Suprapubic skin (tissue), 4 donors: ENCODE results near the gene MTSS2. TPM values are rescaled to one million over a fixed set of nuclear protein-coding genes. Genes with fewer than 3 reads are reported as not detected.

Source experiments
- DNase-seq, 2 donors: peaks; one replicate each; pipeline ENCODE4 v3.0.0-alpha.2; 2019; ENCODE audit warnings: low spot score in 2 of 2
- H3K27ac ChIP-seq: fragments of 200-600 bp; sonication (generic); one replicate; pipeline ENCODE4 v1.5.1; 2019
- H3K27me3 ChIP-seq: fragments of 200-600 bp; sonication (generic); one replicate; pipeline ENCODE4 v1.5.1; 2019
- H3K36me3 ChIP-seq: fragments of 200-600 bp; sonication (generic); one replicate; pipeline ENCODE4 v1.5.1; 2019
- H3K4me1 ChIP-seq: fragments of 200-600 bp; sonication (generic); one replicate; pipeline ENCODE4 v1.5.1; 2019
- H3K4me3 ChIP-seq: fragments of 200-600 bp; sonication (generic); one replicate; pipeline ENCODE4 v1.5.1; 2019; ENCODE audit warnings: mild to moderate bottlenecking
- H3K9me3 ChIP-seq: fragments of 200-600 bp; sonication (generic); one replicate; pipeline ENCODE4 v1.5.1; 2019
- CTCF ChIP-seq, 2 donors: fragments of 200-600 bp in 1 of 2; fragments of 450-650 bp in 1 of 2; sonication (generic) in 1 of 2; IDR thresholded peaks; one replicate each; pipeline ENCODE4 v1.5.1; 2016 to 2019; ENCODE audit warnings: antibody characterized with exemption in 2 of 2, mild to moderate bottlenecking in 1 of 2, moderate library complexity in 1 of 2
- EP300 ChIP-seq: sonication (generic); formaldehyde crosslinking; IDR thresholded peaks from one replicate; pipeline ENCODE4 v1.6.1; 2017; ENCODE audit warnings: antibody characterized with exemption
- POLR2A ChIP-seq, 2 donors: fragments of 450-650 bp; IDR thresholded peaks; one replicate each; pipeline ENCODE4 v1.6.1; 2017; ENCODE audit warnings: antibody characterized with exemption in 2 of 2, mild to moderate bottlenecking in 2 of 2, moderate library complexity in 2 of 2
- POLR2AphosphoS5 ChIP-seq, 3 donors: sonication (generic); formaldehyde crosslinking; IDR thresholded peaks; one replicate each; pipeline ENCODE4 v1.6.1; 2017; ENCODE audit warnings: antibody characterized with exemption in 3 of 3
- WGBS: methylation state at CpG from one replicate; pipeline ENCODE4 v1.1.5; 2018; 5-methylcytosine and 5-hydroxymethylcytosine counted together
- total RNA-seq, 4 donors: library from RNA; depleted of rRNA; stranded (reverse); fragments of >200 nt; gene quantifications; one replicate each; pipeline ENCODE4 v1.1.0, GENCODE V29; 2016

The MTSS2 gene
- total RNA-seq, 4 donors from 2014 or later, result 30.1 to 58.7 (median 42.6) TPM

GRCh38 chr16:70665806-70666735 lies 19.8 kb downstream of the MTSS2 start:
- DNase-seq, result peak in 1 of 2 donors; percentile 58
- Histone ChIP-seq H3K4me1 (peaks cover 3% of the 10 kb centered on the region), H3K27ac (no peak overlapping the region), H3K36me3 (peaks cover 92% of the 10 kb centered on the region), H3K27me3 (no peaks in the 10 kb centered on the region), H3K9me3 (no peaks in the 10 kb centered on the region), H3K4me3 (no peak overlapping the region)
- TF ChIP-seq POLR2AphosphoS5 (IDR thresholded peaks at IDR 0.05) (no peak), EP300 (no peak), CTCF (IDR thresholded peaks at IDR 0.05) (no peak), POLR2A (IDR thresholded peaks at IDR 0.05) (no peak)
- 86% methylated on average over 22 of the region's 22 CpGs for WGBS

GRCh38 chr16:70665113-70665694 lies 20.6 kb downstream of the MTSS2 start:
- peak in 1 of 2 donors; percentile 62 for DNase-seq
- Histone ChIP-seq H3K27ac (no peak overlapping the region), H3K27me3 (no peaks in the 10 kb centered on the region), H3K4me1 (peaks cover 3% of the 10 kb centered on the region), H3K9me3 (no peaks in the 10 kb centered on the region), H3K4me3 (no peak overlapping the region), H3K36me3 (peaks cover 83% of the 10 kb centered on the region)
- no peak for TF ChIP-seq EP300
- TF ChIP-seq POLR2A (IDR thresholded peaks at IDR 0.05), result no peak
- TF ChIP-seq POLR2AphosphoS5 (IDR thresholded peaks at IDR 0.05), result no peak
- 94% methylated on average over 11 of the region's 14 CpGs for WGBS

DNA sequence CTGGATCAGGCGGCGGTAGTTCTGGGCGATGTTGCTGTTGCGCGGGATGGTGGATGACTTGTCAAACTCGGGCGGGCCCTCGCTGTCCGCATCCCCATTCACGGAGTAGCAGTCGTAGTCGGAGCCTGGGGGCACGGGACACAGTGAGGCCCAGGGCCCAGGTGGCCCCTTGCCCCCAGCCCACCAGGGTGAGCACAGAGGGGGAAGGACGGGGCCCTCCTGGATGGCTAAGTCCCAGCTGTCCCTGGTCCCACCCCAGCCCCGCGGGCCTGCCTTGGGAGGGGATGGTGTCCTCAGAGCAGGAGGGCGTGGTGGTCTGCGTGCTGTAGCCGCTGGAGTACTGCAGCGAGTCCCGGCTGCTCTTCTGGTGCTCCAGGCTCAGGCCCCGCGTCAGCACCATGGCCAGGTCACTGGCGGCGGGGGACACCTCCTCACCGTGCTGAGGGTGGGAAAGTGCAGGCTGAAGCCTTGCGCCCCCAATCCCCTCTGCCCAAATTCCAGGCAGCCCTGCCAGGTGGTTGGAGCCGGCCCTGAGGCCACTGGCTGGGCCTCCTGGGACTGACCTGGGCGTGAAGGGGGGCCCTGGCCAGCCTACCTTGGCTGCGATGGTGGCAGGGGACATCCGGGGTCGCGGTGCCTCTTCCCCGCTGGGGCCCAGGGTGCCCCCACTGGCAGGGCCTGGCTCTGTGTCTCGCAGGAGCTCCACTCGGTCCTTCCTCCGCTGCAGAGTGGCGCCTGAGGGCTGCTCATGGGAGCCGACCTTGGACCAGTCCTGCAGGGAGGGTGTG lies 21.3 kb downstream of the MTSS2 start:
- H3K27ac ChIP-seq, result no peak overlapping the region
- TF ChIP-seq CTCF (IDR thresholded peaks at IDR 0.05) (no peak), EP300 (no peak), POLR2A (IDR thresholded peaks at IDR 0.05) (no peak), POLR2AphosphoS5 (IDR thresholded peaks at IDR 0.05) (no peak)
- DNase-seq, result peak; percentile 64 to 79
- no peaks in the 10 kb centered on the region for H3K27me3 ChIP-seq
- H3K9me3 ChIP-seq, result no peaks in the 10 kb centered on the region
- no peak overlapping the region for H3K4me3 ChIP-seq
- WGBS, result 100% methylated on average over 2 of the region's 39 CpGs
- H3K36me3 ChIP-seq, result peaks cover 76% of the 10 kb centered on the region
- peaks cover 3% of the 10 kb centered on the region for H3K4me1 ChIP-seq

DNA sequence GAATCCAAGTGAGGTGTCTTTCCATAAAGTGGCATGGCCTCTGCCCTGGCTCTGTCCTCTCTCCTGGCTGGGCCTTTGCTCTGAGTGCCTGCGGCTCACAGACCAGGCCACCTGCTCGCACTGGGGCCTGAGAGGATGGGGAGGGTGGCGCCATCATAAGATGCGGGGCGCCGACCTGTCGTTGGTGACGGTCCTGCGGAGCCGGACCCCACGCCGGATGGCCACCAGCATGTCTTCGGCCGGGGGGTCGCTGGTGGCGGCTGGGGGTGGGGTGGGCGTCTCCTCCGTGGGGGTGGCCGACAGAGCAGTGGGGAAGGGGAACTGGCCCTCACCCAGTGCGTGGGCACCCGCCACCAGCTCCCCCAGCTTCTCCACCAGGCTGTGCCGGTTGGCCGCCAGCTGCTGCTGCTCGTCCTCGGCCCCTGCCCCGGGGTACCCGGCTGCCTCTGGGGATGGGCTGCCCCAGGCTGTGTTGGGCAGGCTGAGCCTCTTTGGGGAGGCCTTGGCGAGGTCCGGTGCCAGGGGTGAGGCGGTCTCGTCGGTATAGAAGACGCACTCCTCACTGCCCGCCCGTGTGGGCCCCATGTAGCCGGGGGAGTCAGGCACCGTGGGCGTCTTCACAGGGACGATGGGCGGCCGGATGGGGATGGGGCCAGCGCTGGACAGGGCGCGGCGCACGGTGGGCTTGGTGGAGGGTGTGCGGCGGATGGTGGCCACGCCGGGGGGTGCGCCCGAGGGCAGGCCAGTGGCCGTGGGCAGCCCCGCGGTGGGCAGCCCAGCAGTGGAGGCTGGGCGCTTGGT lies 22.1 kb downstream of the MTSS2 start:
- Histone ChIP-seq H3K4me3 (no peak overlapping the region), H3K36me3 (peaks cover 68% of the 10 kb centered on the region), H3K27ac (no peak overlapping the region), H3K9me3 (no peaks in the 10 kb centered on the region), H3K27me3 (no peaks in the 10 kb centered on the region), H3K4me1 (peaks cover 3% of the 10 kb centered on the region)
- WGBS, result 94% methylated on average over 23 of the region's 56 CpGs
- no peak for TF ChIP-seq EP300
- TF ChIP-seq CTCF (IDR thresholded peaks at IDR 0.05), result no peak
- TF ChIP-seq POLR2AphosphoS5 (IDR thresholded peaks at IDR 0.05), result no peak
- TF ChIP-seq POLR2A (IDR thresholded peaks at IDR 0.05), result no peak
- DNase-seq, result peak; percentile 64 to 79

- Histone ChIP-seq H3K27ac (no peak overlapping the region), H3K36me3 (peaks cover 62% of the 10 kb centered on the region), H3K4me3 (no peak overlapping the region), H3K4me1 (peaks cover 3% of the 10 kb centered on the region), H3K9me3 (no peaks in the 10 kb centered on the region), H3K27me3 (no peaks in the 10 kb centered on the region)
- peak in 1 of 2 donors; percentile 58 for DNase-seq
- TF ChIP-seq CTCF (IDR thresholded peaks at IDR 0.05), result no peak
- no peak for TF ChIP-seq POLR2A (IDR thresholded peaks at IDR 0.05)
- no peak for TF ChIP-seq EP300
- TF ChIP-seq POLR2AphosphoS5 (IDR thresholded peaks at IDR 0.05), result no peak
- 92% methylated on average over 10 of the region's 13 CpGs for WGBS
These were observed 22.8 kb downstream of the MTSS2 start for GRCh38 chr16:70662991-70663523.
